Uterus (tissue), 2 donors: Measurements from ENCODE around the gene SLC9C2.
"Not testable (repeated sequence)": the region's sequence is repeated elsewhere in the genome, so short reads cannot be mapped to it uniquely, and the experiment has no call there.

Experiments
- POLR2A ChIP-seq, 2 donors: fragments of 450-650 bp; IDR thresholded peaks; one replicate each; pipeline ENCODE4 v1.6.1; 2016; ENCODE audit warnings: antibody characterized with exemption in 2 of 2, mild to moderate bottlenecking in 1 of 2, moderate library complexity in 1 of 2
- TF ChIP-seq, protein P1 (sequence below), 4 experiments: fragments of 200-600 bp in 2 of 4; fragments of 450-650 bp in 2 of 4; sonication (generic) in 2 of 4; IDR thresholded peaks; one replicate each; pipeline ENCODE4 v1.5.1; 2016 to 2019; ENCODE audit warnings: antibody characterized with exemption in 4 of 4, mild to moderate bottlenecking in 2 of 4, moderate library complexity in 1 of 4

DNA sequence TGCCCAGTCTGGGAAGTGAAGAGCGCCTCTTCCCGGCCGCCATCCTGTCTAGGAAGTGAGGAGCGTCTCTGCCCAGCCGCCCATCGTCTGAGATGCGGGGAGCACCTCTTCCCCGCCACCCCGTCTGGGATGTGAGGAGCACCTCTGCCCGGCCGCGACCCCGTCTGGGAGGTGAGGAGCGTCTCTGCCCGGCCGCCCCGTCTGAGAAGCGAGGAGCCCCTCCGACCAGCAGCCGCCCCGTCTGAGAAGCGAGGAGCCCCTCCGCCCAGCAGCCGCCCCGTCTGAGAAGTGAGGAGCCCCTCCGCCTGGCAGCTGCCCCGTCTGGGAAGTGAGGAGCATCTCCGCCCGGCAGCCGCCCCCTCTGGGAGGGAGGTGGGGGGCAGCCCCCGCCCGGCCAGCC lies 10.2 kb upstream of the SLC9C2 start:
- TF ChIP-seq, protein P1, sequence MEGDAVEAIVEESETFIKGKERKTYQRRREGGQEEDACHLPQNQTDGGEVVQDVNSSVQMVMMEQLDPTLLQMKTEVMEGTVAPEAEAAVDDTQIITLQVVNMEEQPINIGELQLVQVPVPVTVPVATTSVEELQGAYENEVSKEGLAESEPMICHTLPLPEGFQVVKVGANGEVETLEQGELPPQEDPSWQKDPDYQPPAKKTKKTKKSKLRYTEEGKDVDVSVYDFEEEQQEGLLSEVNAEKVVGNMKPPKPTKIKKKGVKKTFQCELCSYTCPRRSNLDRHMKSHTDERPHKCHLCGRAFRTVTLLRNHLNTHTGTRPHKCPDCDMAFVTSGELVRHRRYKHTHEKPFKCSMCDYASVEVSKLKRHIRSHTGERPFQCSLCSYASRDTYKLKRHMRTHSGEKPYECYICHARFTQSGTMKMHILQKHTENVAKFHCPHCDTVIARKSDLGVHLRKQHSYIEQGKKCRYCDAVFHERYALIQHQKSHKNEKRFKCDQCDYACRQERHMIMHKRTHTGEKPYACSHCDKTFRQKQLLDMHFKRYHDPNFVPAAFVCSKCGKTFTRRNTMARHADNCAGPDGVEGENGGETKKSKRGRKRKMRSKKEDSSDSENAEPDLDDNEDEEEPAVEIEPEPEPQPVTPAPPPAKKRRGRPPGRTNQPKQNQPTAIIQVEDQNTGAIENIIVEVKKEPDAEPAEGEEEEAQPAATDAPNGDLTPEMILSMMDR (IDR thresholded peaks at IDR 0.05) = not testable (repeated sequence)
- TF ChIP-seq POLR2A (IDR thresholded peaks at IDR 0.05) = not testable (repeated sequence)
